ENCODE results near the gene NCAM1. TPM values are rescaled to one million over a fixed set of nuclear protein-coding genes. Genes with fewer than 3 reads are reported as not detected.

Gene NCAM1
- total and polyA plus RNA-seq, 2 donors (not counting 3 experiments of a cell fraction or from before 2014, with no cell fraction given), result 0.03 TPM; not detected in 1

GRCh38 chr11:113287801-113288200 is 326.6 kb downstream of the NCAM1 start:
- ChIA-PET CTCF (interaction anchor here (3.4 to 5.7 kb wide), 3 partner anchors 700 to 1008 kb away, joined by 49 to 401 read pairs (median 54); no protein-coding TSS in a partner anchor), POLR2A (no interaction called here)
- H4K20me1 ChIP-seq (replicated peaks; ENCODE audit: control insufficient read depth, extremely low read depth, insufficient read depth, low read length), result no peaks in the 10 kb centered on the region
- no peak overlapping the region for H2AFZ ChIP-seq (ENCODE audit: low read depth, low read length)
- no peaks in the 10 kb centered on the region for H3K9me1 ChIP-seq (replicated peaks; ENCODE audit: control insufficient read depth, extremely low read depth, insufficient read depth, low read length)
- no peak overlapping the region for H3K9ac ChIP-seq (replicated peaks; ENCODE audit: extremely low read depth, insufficient read depth, low read length)
- no TSS peak for BruUV-seq (replicated peaks)
- TF ChIP-seq GATA2 (IDR thresholded peaks at IDR 0.05; ENCODE audit: insufficient read depth, insufficient read length, low read depth, low read length), result no peak
- no peak for TF ChIP-seq MAX (IDR thresholded peaks at IDR 0.05; ENCODE audit: insufficient read depth, insufficient read length)
- TF ChIP-seq EZH2 (IDR thresholded peaks at IDR 0.05; ENCODE audit: borderline replicate concordance, low read depth, low read length, severe bottlenecking), result no peak
- TF ChIP-seq FOS (IDR thresholded peaks at IDR 0.05; ENCODE audit: borderline replicate concordance, insufficient read depth, low read length), result no peak
- TF ChIP-seq, protein P1, sequence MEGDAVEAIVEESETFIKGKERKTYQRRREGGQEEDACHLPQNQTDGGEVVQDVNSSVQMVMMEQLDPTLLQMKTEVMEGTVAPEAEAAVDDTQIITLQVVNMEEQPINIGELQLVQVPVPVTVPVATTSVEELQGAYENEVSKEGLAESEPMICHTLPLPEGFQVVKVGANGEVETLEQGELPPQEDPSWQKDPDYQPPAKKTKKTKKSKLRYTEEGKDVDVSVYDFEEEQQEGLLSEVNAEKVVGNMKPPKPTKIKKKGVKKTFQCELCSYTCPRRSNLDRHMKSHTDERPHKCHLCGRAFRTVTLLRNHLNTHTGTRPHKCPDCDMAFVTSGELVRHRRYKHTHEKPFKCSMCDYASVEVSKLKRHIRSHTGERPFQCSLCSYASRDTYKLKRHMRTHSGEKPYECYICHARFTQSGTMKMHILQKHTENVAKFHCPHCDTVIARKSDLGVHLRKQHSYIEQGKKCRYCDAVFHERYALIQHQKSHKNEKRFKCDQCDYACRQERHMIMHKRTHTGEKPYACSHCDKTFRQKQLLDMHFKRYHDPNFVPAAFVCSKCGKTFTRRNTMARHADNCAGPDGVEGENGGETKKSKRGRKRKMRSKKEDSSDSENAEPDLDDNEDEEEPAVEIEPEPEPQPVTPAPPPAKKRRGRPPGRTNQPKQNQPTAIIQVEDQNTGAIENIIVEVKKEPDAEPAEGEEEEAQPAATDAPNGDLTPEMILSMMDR (IDR thresholded peaks at IDR 0.05; ENCODE audit: extremely low read depth in 1 of 2, insufficient read depth in 1 of 2, low read depth in 1 of 2, low read length in 2 of 2), result no peak
- no peak for TF ChIP-seq MYC (IDR thresholded peaks at IDR 0.05; ENCODE audit: low read depth, low read length)
- TF ChIP-seq POLR2AphosphoS5 (IDR thresholded peaks at IDR 0.05; ENCODE audit: insufficient read depth, low read depth, low read length), result no peak
- no peak for TF ChIP-seq POLR2A (IDR thresholded peaks at IDR 0.05; ENCODE audit: low read depth, low read length)
- TF ChIP-seq JUN (IDR thresholded peaks at IDR 0.05; ENCODE audit: borderline replicate concordance, insufficient read depth, insufficient read length, low read depth), result no peak
- no peaks in the 10 kb centered on the region for H3K79me2 ChIP-seq (ENCODE audit: control insufficient read depth, insufficient read depth, low read length)
- H3K9me3 ChIP-seq (replicated peaks; ENCODE audit: control insufficient read depth, insufficient read depth, low read length), result no peaks in the 10 kb centered on the region
- DNase-seq (ENCODE audit: low read depth, low spot score) (no peak), FAIRE-seq (no peak)
- intact Hi-C loops (cut with micrococcal nuclease) (loop anchor here (5.0 kb wide), 1 partner anchor 490 kb away; no protein-coding TSS in a partner anchor), dilution Hi-C loops (cut with MboI; ENCODE audit: extremely low pct_ligation_motif_present, low sequenced_read_pairs) (no loop called here)
- no peaks in the 10 kb centered on the region for H3K4me1 ChIP-seq (ENCODE audit: control insufficient read depth, extremely low read depth, insufficient read depth, low read length)
- H3K27ac ChIP-seq (ENCODE audit: insufficient read depth, low read depth, low read length), result no peak overlapping the region
- no peak overlapping the region for H3K4me3 ChIP-seq (replicated peaks in 1 of 3; ENCODE audit: insufficient read depth in 1 of 3, low read depth in 1 of 3, low read length in 3 of 3)
- H3K36me3 ChIP-seq (ENCODE audit: control insufficient read depth in 2 of 2, extremely low read depth in 1 of 2, insufficient read depth in 2 of 2, low read length in 2 of 2), result no peaks in the 10 kb centered on the region
- no peak overlapping the region for H3K4me2 ChIP-seq (ENCODE audit: insufficient read depth, low read length)
- no peaks in the 10 kb centered on the region for H3K27me3 ChIP-seq (ENCODE audit: control insufficient read depth in 2 of 2, insufficient read depth in 2 of 2, low read length in 2 of 2)

Data from endothelial cell of umbilical vein (primary cell).